Measurements from ENCODE around the gene POLN.

The POLN gene

GRCh38 chr4:2241410-2242353 lies at the start of gene POLN, which contains the start of gene HAUS3:
POLN (minus strand) TSS chr4:2242121; CDS start chr4:2229231, 12,890 bp downstream.
HAUS3 (minus strand) TSS chr4:2242121; CDS start chr4:2240946, 1,175 bp downstream.
- H3K9ac ChIP-seq (ENCODE audit: low read length in 5 of 5) = peak within 1 kb of the TSS; percentile 75 to 95 (median 91)
- H3K9me3 ChIP-seq (ENCODE audit: control insufficient read depth in 5 of 5, low read length in 5 of 5) = no peaks in the 10 kb centered on the region
- H3K36me3 ChIP-seq (ENCODE audit: control insufficient read depth in 5 of 5, insufficient read depth in 5 of 5, low read length in 5 of 5) = peaks cover 0 to 8% (median 5%) of the 10 kb centered on the region in 5 donors
- H3K4me3 ChIP-seq (ENCODE audit: low read depth in 1 of 5, low read length in 5 of 5) = peak within 1 kb of the TSS; percentile 78 to 91 (median 82)
- peaks cover 12 to 69% (median 54%) of the 10 kb centered on the region in 5 donors for H3K4me1 ChIP-seq (ENCODE audit: control insufficient read depth in 5 of 5, insufficient read depth in 5 of 5, low read length in 5 of 5)
- peak within 1 kb of the TSS; percentile 46 for H3K27ac ChIP-seq (ENCODE audit: low read depth, low read length)
- H3K27me3 ChIP-seq (ENCODE audit: control insufficient read depth in 5 of 5, insufficient read depth in 4 of 5, low read length in 5 of 5) = no peaks in the 10 kb centered on the region

GRCh38 chr4:2290974-2291704 lies 49.2 kb upstream of the POLN start:
- no peak overlapping the region for H3K27ac ChIP-seq (ENCODE audit: low read depth, low read length)
- H3K4me1 ChIP-seq (ENCODE audit: control insufficient read depth in 5 of 5, insufficient read depth in 5 of 5, low read length in 5 of 5) = peaks cover 0 to 21% (median 10%) of the 10 kb centered on the region in 5 donors
- H3K36me3 ChIP-seq (ENCODE audit: control insufficient read depth in 5 of 5, insufficient read depth in 5 of 5, low read length in 5 of 5) = peaks cover 0 to 2% (median 0%) of the 10 kb centered on the region in 5 donors
- no peak overlapping the region for H3K4me3 ChIP-seq (ENCODE audit: low read depth in 1 of 5, low read length in 5 of 5)
- no peak overlapping the region for H3K9ac ChIP-seq (ENCODE audit: low read length in 5 of 5)
- no peaks in the 10 kb centered on the region for H3K9me3 ChIP-seq (ENCODE audit: control insufficient read depth in 5 of 5, low read length in 5 of 5)
- H3K27me3 ChIP-seq (ENCODE audit: control insufficient read depth in 5 of 5, insufficient read depth in 4 of 5, low read length in 5 of 5) = no peaks in the 10 kb centered on the region

- Histone ChIP-seq H3K27me3 (ENCODE audit: control insufficient read depth in 5 of 5, insufficient read depth in 4 of 5, low read length in 5 of 5) (peaks cover 0 to under 1% (median 0%) of the 10 kb centered on the region in 5 donors), H3K36me3 (ENCODE audit: control insufficient read depth in 5 of 5, insufficient read depth in 5 of 5, low read length in 5 of 5) (peaks cover 0 to 2% (median 0%) of the 10 kb centered on the region in 5 donors), H3K27ac (ENCODE audit: low read depth, low read length) (no peak overlapping the region), H3K4me1 (ENCODE audit: control insufficient read depth in 5 of 5, insufficient read depth in 5 of 5, low read length in 5 of 5) (peaks cover 3 to 28% (median 17%) of the 10 kb centered on the region in 5 donors), H3K9me3 (ENCODE audit: control insufficient read depth in 5 of 5, low read length in 5 of 5) (no peaks in the 10 kb centered on the region), H3K4me3 (ENCODE audit: low read depth in 1 of 5, low read length in 5 of 5) (no peak overlapping the region), H3K9ac (ENCODE audit: low read length in 5 of 5) (no peak overlapping the region)
Observed at GRCh38 chr4:2290488-2290887, 48.6 kb upstream of the POLN start.

- Histone ChIP-seq H3K27ac (ENCODE audit: low read depth, low read length) (no peak overlapping the region), H3K9ac (ENCODE audit: low read length in 5 of 5) (no peak overlapping the region), H3K4me3 (ENCODE audit: low read depth in 1 of 5, low read length in 5 of 5) (no peak overlapping the region), H3K27me3 (ENCODE audit: control insufficient read depth in 5 of 5, insufficient read depth in 4 of 5, low read length in 5 of 5) (peaks cover 0 to 2% (median 0%) of the 10 kb centered on the region in 5 donors), H3K36me3 (ENCODE audit: control insufficient read depth in 5 of 5, insufficient read depth in 5 of 5, low read length in 5 of 5) (peaks cover 0 to 2% (median 0%) of the 10 kb centered on the region in 5 donors), H3K4me1 (ENCODE audit: control insufficient read depth in 5 of 5, insufficient read depth in 5 of 5, low read length in 5 of 5) (peaks cover 3 to 31% (median 20%) of the 10 kb centered on the region in 5 donors), H3K9me3 (ENCODE audit: control insufficient read depth in 5 of 5, low read length in 5 of 5) (no peaks in the 10 kb centered on the region)
Observed at GRCh38 chr4:2289955-2290333, 48.0 kb upstream of the POLN start.

- H3K4me3 ChIP-seq (ENCODE audit: low read depth in 1 of 5, low read length in 5 of 5) = no peak overlapping the region
- no peak overlapping the region for H3K27ac ChIP-seq (ENCODE audit: low read depth, low read length)
- H3K27me3 ChIP-seq (ENCODE audit: control insufficient read depth in 5 of 5, insufficient read depth in 4 of 5, low read length in 5 of 5) = peaks cover 0 to 2% (median 0%) of the 10 kb centered on the region in 5 donors
- no peak overlapping the region for H3K9ac ChIP-seq (ENCODE audit: low read length in 5 of 5)
- no peaks in the 10 kb centered on the region for H3K9me3 ChIP-seq (ENCODE audit: control insufficient read depth in 5 of 5, low read length in 5 of 5)
- peaks cover 0 to 2% (median 0%) of the 10 kb centered on the region in 5 donors for H3K36me3 ChIP-seq (ENCODE audit: control insufficient read depth in 5 of 5, insufficient read depth in 5 of 5, low read length in 5 of 5)
- peaks cover 3 to 31% (median 20%) of the 10 kb centered on the region in 5 donors for H3K4me1 ChIP-seq (ENCODE audit: control insufficient read depth in 5 of 5, insufficient read depth in 5 of 5, low read length in 5 of 5)
Observed at GRCh38 chr4:2289311-2289954, 47.5 kb upstream of the POLN start.

- peaks cover 0 to 2% (median 0%) of the 10 kb centered on the region in 5 donors for H3K36me3 ChIP-seq (ENCODE audit: control insufficient read depth in 5 of 5, insufficient read depth in 5 of 5, low read length in 5 of 5)
- no peak overlapping the region for H3K9ac ChIP-seq (ENCODE audit: low read length in 5 of 5)
- H3K9me3 ChIP-seq (ENCODE audit: control insufficient read depth in 5 of 5, low read length in 5 of 5) = no peaks in the 10 kb centered on the region
- H3K4me1 ChIP-seq (ENCODE audit: control insufficient read depth in 5 of 5, insufficient read depth in 5 of 5, low read length in 5 of 5) = peaks cover 3 to 31% (median 20%) of the 10 kb centered on the region in 5 donors
- peaks cover 0 to 2% (median 0%) of the 10 kb centered on the region in 5 donors for H3K27me3 ChIP-seq (ENCODE audit: control insufficient read depth in 5 of 5, insufficient read depth in 4 of 5, low read length in 5 of 5)
- no peak overlapping the region for H3K4me3 ChIP-seq (ENCODE audit: low read depth in 1 of 5, low read length in 5 of 5)
- no peak overlapping the region for H3K27ac ChIP-seq (ENCODE audit: low read depth, low read length)
Observed at GRCh38 chr4:2288051-2288541, 46.2 kb upstream of the POLN start.

GRCh38 chr4:2287594-2287915 lies 45.6 kb upstream of the POLN start:
- H3K4me3 ChIP-seq (ENCODE audit: low read depth in 1 of 5, low read length in 5 of 5) = no peak overlapping the region
- peaks cover 0 to 2% (median 0%) of the 10 kb centered on the region in 5 donors for H3K36me3 ChIP-seq (ENCODE audit: control insufficient read depth in 5 of 5, insufficient read depth in 5 of 5, low read length in 5 of 5)
- peaks cover 3 to 28% (median 20%) of the 10 kb centered on the region in 5 donors for H3K4me1 ChIP-seq (ENCODE audit: control insufficient read depth in 5 of 5, insufficient read depth in 5 of 5, low read length in 5 of 5)
- no peak overlapping the region for H3K9ac ChIP-seq (ENCODE audit: low read length in 5 of 5)
- no peaks in the 10 kb centered on the region for H3K9me3 ChIP-seq (ENCODE audit: control insufficient read depth in 5 of 5, low read length in 5 of 5)
- H3K27me3 ChIP-seq (ENCODE audit: control insufficient read depth in 5 of 5, insufficient read depth in 4 of 5, low read length in 5 of 5) = peaks cover 0 to 2% (median 0%) of the 10 kb centered on the region in 5 donors
- no peak overlapping the region for H3K27ac ChIP-seq (ENCODE audit: low read depth, low read length)

- peaks cover 3 to 23% (median 15%) of the 10 kb centered on the region in 5 donors for H3K4me1 ChIP-seq (ENCODE audit: control insufficient read depth in 5 of 5, insufficient read depth in 5 of 5, low read length in 5 of 5)
- H3K36me3 ChIP-seq (ENCODE audit: control insufficient read depth in 5 of 5, insufficient read depth in 5 of 5, low read length in 5 of 5) = peaks cover 0 to 2% (median 0%) of the 10 kb centered on the region in 5 donors
- no peak overlapping the region for H3K4me3 ChIP-seq (ENCODE audit: low read depth in 1 of 5, low read length in 5 of 5)
- no peak overlapping the region for H3K27ac ChIP-seq (ENCODE audit: low read depth, low read length)
- H3K27me3 ChIP-seq (ENCODE audit: control insufficient read depth in 5 of 5, insufficient read depth in 4 of 5, low read length in 5 of 5) = peaks cover 0 to 2% (median 0%) of the 10 kb centered on the region in 5 donors
- no peaks in the 10 kb centered on the region for H3K9me3 ChIP-seq (ENCODE audit: control insufficient read depth in 5 of 5, low read length in 5 of 5)
- no peak overlapping the region for H3K9ac ChIP-seq (ENCODE audit: low read length in 5 of 5)
Observed at GRCh38 chr4:2286904-2287593, 45.1 kb upstream of the POLN start.
